Measurements from ENCODE around the gene BDKRB2.

- TF ChIP-seq POLR2A (IDR thresholded peaks at IDR 0.05; ENCODE audit: low read length), result no peak
- TF ChIP-seq GATA1 (IDR thresholded peaks at IDR 0.05; ENCODE audit: low read depth, low read length), result no peak
These were observed 60.2 kb downstream of the BDKRB2 start for GRCh38 chr14:96264853-96265252.
